ENCODE results near the gene GBE1.

Gene GBE1

DNA sequence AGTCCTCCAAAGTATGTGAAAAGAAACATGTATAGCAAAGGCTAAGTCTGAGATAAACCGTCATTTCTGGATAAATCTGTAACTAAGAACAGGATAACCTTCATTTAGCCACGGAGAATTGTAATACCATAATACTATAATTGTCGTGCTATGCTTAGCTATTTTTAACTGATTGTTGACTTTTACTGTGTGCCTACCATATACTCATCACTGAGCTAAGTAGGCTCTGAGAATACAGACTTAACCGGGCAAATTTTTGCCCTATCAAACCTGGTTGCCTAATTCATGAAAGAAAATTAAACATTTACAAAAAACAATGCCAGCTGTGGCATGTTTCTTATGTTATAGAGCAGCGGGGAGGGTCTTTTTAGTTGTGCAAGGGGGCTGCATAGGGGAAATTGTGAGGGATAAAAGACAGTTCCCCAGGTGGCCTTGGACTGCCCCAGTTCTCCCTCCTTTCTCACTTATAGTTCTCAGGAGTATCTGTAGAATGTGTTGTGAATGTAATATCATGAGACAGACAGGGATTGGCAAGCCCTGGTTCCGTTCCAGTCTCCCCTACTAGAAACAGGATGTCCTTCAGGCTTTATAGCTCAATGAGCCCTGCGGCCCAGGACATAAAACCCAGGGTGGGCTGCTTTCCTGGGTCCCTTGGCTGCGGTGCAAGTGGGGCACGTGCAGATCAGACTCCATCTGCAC lies 318.5 kb downstream of the GBE1 start:
- H3K4me3 ChIP-seq (ENCODE audit: low read depth, low read length), result no peak overlapping the region
- DNase-seq (ENCODE audit: low read depth), result no peak
- no peak for TF ChIP-seq POLR2A (IDR thresholded peaks at IDR 0.05; ENCODE audit: extremely low read depth, insufficient read length)
- TF ChIP-seq MYC (IDR thresholded peaks at IDR 0.05; ENCODE audit: low read depth, low read length), result no peak
- TF ChIP-seq, protein P1, sequence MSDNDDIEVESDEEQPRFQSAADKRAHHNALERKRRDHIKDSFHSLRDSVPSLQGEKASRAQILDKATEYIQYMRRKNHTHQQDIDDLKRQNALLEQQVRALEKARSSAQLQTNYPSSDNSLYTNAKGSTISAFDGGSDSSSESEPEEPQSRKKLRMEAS (IDR thresholded peaks at IDR 0.05; ENCODE audit: low read depth, low read length), result no peak
- TF ChIP-seq, protein P2, sequence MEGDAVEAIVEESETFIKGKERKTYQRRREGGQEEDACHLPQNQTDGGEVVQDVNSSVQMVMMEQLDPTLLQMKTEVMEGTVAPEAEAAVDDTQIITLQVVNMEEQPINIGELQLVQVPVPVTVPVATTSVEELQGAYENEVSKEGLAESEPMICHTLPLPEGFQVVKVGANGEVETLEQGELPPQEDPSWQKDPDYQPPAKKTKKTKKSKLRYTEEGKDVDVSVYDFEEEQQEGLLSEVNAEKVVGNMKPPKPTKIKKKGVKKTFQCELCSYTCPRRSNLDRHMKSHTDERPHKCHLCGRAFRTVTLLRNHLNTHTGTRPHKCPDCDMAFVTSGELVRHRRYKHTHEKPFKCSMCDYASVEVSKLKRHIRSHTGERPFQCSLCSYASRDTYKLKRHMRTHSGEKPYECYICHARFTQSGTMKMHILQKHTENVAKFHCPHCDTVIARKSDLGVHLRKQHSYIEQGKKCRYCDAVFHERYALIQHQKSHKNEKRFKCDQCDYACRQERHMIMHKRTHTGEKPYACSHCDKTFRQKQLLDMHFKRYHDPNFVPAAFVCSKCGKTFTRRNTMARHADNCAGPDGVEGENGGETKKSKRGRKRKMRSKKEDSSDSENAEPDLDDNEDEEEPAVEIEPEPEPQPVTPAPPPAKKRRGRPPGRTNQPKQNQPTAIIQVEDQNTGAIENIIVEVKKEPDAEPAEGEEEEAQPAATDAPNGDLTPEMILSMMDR (IDR thresholded peaks at IDR 0.05; ENCODE audit: low read depth, low read length), result no peak

DNA sequence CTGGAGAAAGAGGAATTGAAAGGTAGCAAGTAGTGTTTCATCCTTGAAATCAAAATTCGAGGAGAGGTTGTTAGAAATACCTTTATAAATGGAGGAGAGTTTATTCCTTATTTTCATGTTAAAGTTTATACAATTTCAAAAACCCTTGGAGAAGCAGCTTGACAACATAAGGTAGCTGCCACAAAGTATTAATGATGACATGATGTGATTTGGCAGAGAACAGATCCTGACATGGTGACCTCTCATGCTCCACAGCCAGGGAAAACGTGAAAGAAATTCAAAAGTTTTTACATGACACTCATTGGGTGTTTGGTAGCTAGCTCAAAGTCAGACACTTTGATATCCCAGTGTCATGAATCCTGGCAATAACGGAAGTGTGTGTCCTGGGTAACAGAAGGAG lies 320.8 kb downstream of the GBE1 start:
- no peak overlapping the region for H3K4me3 ChIP-seq (ENCODE audit: low read depth, low read length)
- no peak for TF ChIP-seq MYC (IDR thresholded peaks at IDR 0.05; ENCODE audit: low read depth, low read length)

More for the DNA sequence above, 320.8 kb downstream of the GBE1 start:
- no peak for DNase-seq (ENCODE audit: low read depth)

All from NB4 (cell line).